Mesodermal cell (in vitro differentiated cells): ENCODE data around the gene PPP6R2.
"Not testable (repeated sequence)": the region's sequence is repeated elsewhere in the genome, so short reads cannot be mapped to it uniquely, and the experiment has no call there.

Experiments
- H3K27ac ChIP-seq: 2 replicates; pipeline ENCODE4 v1.7.0; 2013; ENCODE audit warnings: mild to moderate bottlenecking, low read depth, low read length, moderate library complexity; ENCODE audit not compliant: severe bottlenecking
- H3K36me3 ChIP-seq: 2 replicates; pipeline ENCODE4 v1.7.1; 2013; ENCODE audit warnings: mild to moderate bottlenecking, low read length, moderate library complexity; ENCODE audit not compliant: control insufficient read depth, insufficient read depth
- H3K4me1 ChIP-seq: one replicate; pipeline ENCODE4 v1.7.1; 2013; ENCODE audit warnings: mild to moderate bottlenecking, low read length; ENCODE audit not compliant: insufficient read depth, control insufficient read depth, poor library complexity, severe bottlenecking
- H3K4me3 ChIP-seq: 2 replicates; pipeline ENCODE4 v1.7.0; 2013; ENCODE audit warnings: low read length, control low read depth, mild to moderate bottlenecking; ENCODE audit not compliant: insufficient read depth, poor library complexity, severe bottlenecking; ENCODE audit errors: extremely low read depth
- H3K9me3 ChIP-seq: 2 replicates; pipeline ENCODE4 v1.7.1; 2013; ENCODE audit warnings: mild to moderate bottlenecking, low read length, moderate library complexity; ENCODE audit not compliant: control insufficient read depth
- WGBS, 2 experiments: methylation state at CpG; one replicate each; pipeline ENCODE4 v1.1.5; 2013; ENCODE audit warnings: missing lambda C conversion rate in 2 of 2; ENCODE audit not compliant: insufficient coverage in 2 of 2; 5-methylcytosine and 5-hydroxymethylcytosine counted together

Gene PPP6R2

GRCh38 chr22:50420015-50420414 is 76.9 kb downstream of the PPP6R2 start:
- H3K36me3 ChIP-seq, result peaks cover 93% of the 10 kb centered on the region
- WGBS, 2 experiments, result 95% methylated on average over 6 to 10 of the region's 10 CpGs
- H3K9me3 ChIP-seq, result no peaks in the 10 kb centered on the region
- H3K27ac ChIP-seq, result no peak overlapping the region
- H3K4me1 ChIP-seq, result peaks cover 5% of the 10 kb centered on the region
- no peak overlapping the region for H3K4me3 ChIP-seq

- Histone ChIP-seq H3K27ac (no peak overlapping the region), H3K36me3 (peaks cover 93% of the 10 kb centered on the region), H3K9me3 (no peaks in the 10 kb centered on the region), H3K4me1 (peaks cover 5% of the 10 kb centered on the region), H3K4me3 (no peak overlapping the region)
- 96 to 97% methylated on average over 9 to 10 of the region's 12 CpGs for whole genome bisulfite sequencing, 2 experiments
These were observed 77.5 kb downstream of the PPP6R2 start for GRCh38 chr22:50420581-50420980.

- 96 to 98% methylated on average over 9 to 12 of the region's 14 CpGs for WGBS, 2 experiments
- peaks cover 3% of the 10 kb centered on the region for H3K4me1 ChIP-seq
- H3K4me3 ChIP-seq, result no peak overlapping the region
- H3K27ac ChIP-seq, result no peak overlapping the region
- H3K36me3 ChIP-seq, result peaks cover 89% of the 10 kb centered on the region
- no peaks in the 10 kb centered on the region for H3K9me3 ChIP-seq
These were observed 78.9 kb downstream of the PPP6R2 start for GRCh38 chr22:50422046-50422445.

GRCh38 chr22:50422961-50423815 is 80.1 kb downstream of the PPP6R2 start:
- Histone ChIP-seq H3K36me3 (peaks cover 91% of the 10 kb centered on the region), H3K27ac (no peak overlapping the region), H3K4me1 (no peaks in the 10 kb centered on the region), H3K9me3 (no peaks in the 10 kb centered on the region), H3K4me3 (no peak overlapping the region)
- WGBS, 2 experiments, result 98% methylated on average over 17 to 20 of the region's 21 CpGs

GRCh38 chr22:50423956-50424355 is 80.8 kb downstream of the PPP6R2 start:
- Histone ChIP-seq H3K4me1 (no peaks in the 10 kb centered on the region), H3K4me3 (no peak overlapping the region), H3K27ac (no peak overlapping the region), H3K36me3 (peaks cover 91% of the 10 kb centered on the region), H3K9me3 (no peaks in the 10 kb centered on the region)
- WGBS, 2 experiments, result 96 to 98% methylated on average over 14 of the region's 14 CpGs

- no peaks in the 10 kb centered on the region for H3K9me3 ChIP-seq
- WGBS, 2 experiments, result 94 to 100% methylated on average over 8 to 11 of the region's 12 CpGs
- H3K36me3 ChIP-seq, result peaks cover 91% of the 10 kb centered on the region
- no peaks in the 10 kb centered on the region for H3K4me1 ChIP-seq
- no peak overlapping the region for H3K4me3 ChIP-seq
- H3K27ac ChIP-seq, result no peak overlapping the region
These were observed 82.2 kb downstream of the PPP6R2 start for GRCh38 chr22:50425179-50425916.

- Histone ChIP-seq H3K4me3 (no peak overlapping the region), H3K27ac (no peak overlapping the region), H3K9me3 (no peaks in the 10 kb centered on the region), H3K36me3 (peaks cover 71% of the 10 kb centered on the region), H3K4me1 (no peaks in the 10 kb centered on the region)
- 97% methylated on average over 31 to 33 of the region's 35 CpGs for WGBS, 2 experiments
These were observed 89.2 kb downstream of the PPP6R2 start for GRCh38 chr22:50432131-50432876.

- not testable (repeated sequence) for H3K4me1 ChIP-seq, H3K4me3 ChIP-seq, H3K9me3 ChIP-seq, H3K27ac ChIP-seq
- peaks cover 71% of the 10 kb centered on the region for H3K36me3 ChIP-seq
- 96 to 100% methylated on average over 6 to 10 of the region's 24 CpGs for WGBS, 2 experiments
These were observed 89.9 kb downstream of the PPP6R2 start for GRCh38 chr22:50432877-50433510.

GRCh38 chr22:50434849-50435248 is 91.7 kb downstream of the PPP6R2 start:
- H3K9me3 ChIP-seq, result no peaks in the 10 kb centered on the region
- H3K27ac ChIP-seq, result no peak overlapping the region
- 96 to 97% methylated on average over 24 of the region's 24 CpGs for WGBS, 2 experiments
- H3K36me3 ChIP-seq, result peaks cover 70% of the 10 kb centered on the region
- H3K4me3 ChIP-seq, result no peak overlapping the region
- H3K4me1 ChIP-seq, result no peaks in the 10 kb centered on the region

- H3K4me3 ChIP-seq, result no peak overlapping the region
- WGBS, 2 experiments, result 94 to 97% methylated on average over 12 to 16 of the region's 20 CpGs
- H3K4me1 ChIP-seq, result no peaks in the 10 kb centered on the region
- no peaks in the 10 kb centered on the region for H3K9me3 ChIP-seq
- no peak overlapping the region for H3K27ac ChIP-seq
- peaks cover 70% of the 10 kb centered on the region for H3K36me3 ChIP-seq
These were observed 92.3 kb downstream of the PPP6R2 start for GRCh38 chr22:50435291-50436014.
